ENCODE measurements around the gene TMPRSS7.

GRCh38 chr3:112010636-112011035 is 23.9 kb upstream of the TMPRSS7 start:
- TF ChIP-seq CTCF (IDR thresholded peaks at IDR 0.05) (no peak), POLR2A (IDR thresholded peaks at IDR 0.05) (no peak)

Data from lower leg skin (tissue), 3 donors.